T47D (cell line): ENCODE measurements around the gene DQX1.

ENCODE experiments used
- DNase-seq, 2 experiments: peaks; one replicate each; pipeline versions ENCODE4 v3.0.0 to v3.0.0-alpha.2; 2011 to 2012; ENCODE audit warnings: low read depth in 1 of 2, low spot score in 1 of 2
- JUND ChIP-seq: IDR thresholded peaks from 2 replicates; pipeline ENCODE4 v1.6.1; 2012; ENCODE audit warnings: low read depth
- in situ Hi-C: cut with HindIII; loops from 2 replicates; pipeline ENCODE4 v1.10.0; 2016; ENCODE audit warnings: low sequenced_read_pairs, low pct_unique_long_range_greater_than_20kb

Gene DQX1

GRCh38 chr2:74507145-74507925 lies 18.7 kb downstream of the DQX1 start, which contains the start of gene PCGF1:
PCGF1 (minus strand) TSS chr2:74507695; CDS start chr2:74507668, 27 bp downstream.
- peak; percentile 92 to 97 for DNase-seq
- TF ChIP-seq JUND: no peak
- in situ Hi-C loops: no loop called here

- no peak for DNase-seq
- in situ Hi-C loops: no loop called here
- no peak for TF ChIP-seq JUND
Observed at GRCh38 chr2:74505448-74506246, 20.4 kb downstream of the DQX1 start.

GRCh38 chr2:74504591-74504990 lies 21.4 kb downstream of the DQX1 start:
- no peak for TF ChIP-seq JUND
- DNase-seq: no peak
- in situ Hi-C loops: no loop called here

- in situ Hi-C loops: no loop called here
- no peak for DNase-seq
- no peak for TF ChIP-seq JUND
Observed at GRCh38 chr2:74503506-74504475, 22.2 kb downstream of the DQX1 start.

- no peak for DNase-seq
- TF ChIP-seq JUND: no peak
- in situ Hi-C loops: no loop called here
Observed at GRCh38 chr2:74502720-74503505, 23.1 kb downstream of the DQX1 start.

GRCh38 chr2:74502147-74502719 lies 23.8 kb downstream of the DQX1 start:
- in situ Hi-C loops: no loop called here
- DNase-seq: no peak
- no peak for TF ChIP-seq JUND

- DNase-seq: no peak
- in situ Hi-C loops: no loop called here
- TF ChIP-seq JUND: no peak
Observed at GRCh38 chr2:74501335-74502071, 24.5 kb downstream of the DQX1 start.

- in situ Hi-C loops: no loop called here
- no peak for TF ChIP-seq JUND
- DNase-seq: no peak
Observed at GRCh38 chr2:74500578-74500946, 25.5 kb downstream of the DQX1 start.

GRCh38 chr2:74499940-74500577 lies 26.0 kb downstream of the DQX1 start:
- TF ChIP-seq JUND: no peak
- in situ Hi-C loops: no loop called here
- no peak for DNase-seq

GRCh38 chr2:74499267-74499939 lies 26.6 kb downstream of the DQX1 start, which contains the start of gene LBX2:
LBX2 (minus strand) TSS chr2:74499603; CDS start chr2:74499537, 66 bp downstream.
- no peak for DNase-seq
- in situ Hi-C loops: no loop called here
- no peak for TF ChIP-seq JUND
